Prostate gland (tissue), 2 donors: ENCODE results near the gene PRSS33.

Experiments used
- CTCF ChIP-seq, 4 experiments: fragments of 200-600 bp in 2 of 4; fragments of 450-650 bp in 2 of 4; sonication (generic) in 2 of 4; IDR thresholded peaks; 1 replicate in 3 of 4; 2 replicates in 1 of 4; pipeline ENCODE4 v1.5.1; 2016 to 2019; ENCODE audit warnings: antibody characterized with exemption in 4 of 4, mild to moderate bottlenecking in 2 of 4, moderate library complexity in 2 of 4
- POLR2AphosphoS5 ChIP-seq: sonication (generic); formaldehyde crosslinking; IDR thresholded peaks from one replicate; pipeline ENCODE4 v1.6.1; 2017; ENCODE audit warnings: antibody characterized with exemption

- TF ChIP-seq CTCF (IDR thresholded peaks at IDR 0.05), result no peak
- peak; percentile 87 for TF ChIP-seq POLR2AphosphoS5
These were observed 12.5 kb upstream of the PRSS33 start for GRCh38 chr16:2799859-2800226.
